ENCODE measurements around the gene BEST1.

Gene BEST1

DNA sequence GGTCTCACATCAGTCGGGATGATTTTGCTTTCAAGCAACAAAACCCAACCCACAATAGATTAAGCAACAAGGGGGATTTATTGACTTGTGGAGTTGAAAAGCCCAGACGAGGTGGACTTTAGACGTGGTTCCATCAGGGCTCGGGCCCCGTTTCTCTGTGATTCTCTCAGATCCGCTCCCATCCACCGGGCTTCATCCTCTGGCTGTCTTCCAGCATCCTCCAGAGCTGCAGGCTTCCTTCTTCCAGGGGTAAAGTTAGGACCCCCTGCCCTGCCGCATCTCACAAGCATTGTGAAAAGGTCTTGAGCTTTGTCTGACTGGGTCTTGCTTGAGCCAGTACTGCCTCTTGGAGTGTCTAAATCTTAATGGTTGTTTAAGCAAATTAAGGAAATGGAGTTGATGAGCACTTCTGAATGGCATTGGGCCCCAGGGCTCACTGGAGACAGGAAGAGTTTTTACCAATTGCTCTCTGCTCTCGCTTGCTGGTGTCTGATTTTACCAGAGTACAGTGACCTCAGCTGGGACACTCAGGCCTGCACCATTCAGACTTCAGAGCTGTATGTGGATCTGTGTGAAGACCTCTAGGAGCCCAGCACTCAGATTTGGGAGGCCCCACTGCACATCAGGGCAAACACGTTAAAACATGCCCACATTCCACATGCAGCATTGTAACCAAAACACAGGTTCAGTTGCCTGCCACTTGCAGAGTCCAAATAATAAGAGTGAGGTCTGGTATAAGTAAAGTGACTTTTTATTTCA lies 30.8 kb downstream of the BEST1 start:
- no peak overlapping the region for H3K27ac ChIP-seq
- TF ChIP-seq, protein P1, sequence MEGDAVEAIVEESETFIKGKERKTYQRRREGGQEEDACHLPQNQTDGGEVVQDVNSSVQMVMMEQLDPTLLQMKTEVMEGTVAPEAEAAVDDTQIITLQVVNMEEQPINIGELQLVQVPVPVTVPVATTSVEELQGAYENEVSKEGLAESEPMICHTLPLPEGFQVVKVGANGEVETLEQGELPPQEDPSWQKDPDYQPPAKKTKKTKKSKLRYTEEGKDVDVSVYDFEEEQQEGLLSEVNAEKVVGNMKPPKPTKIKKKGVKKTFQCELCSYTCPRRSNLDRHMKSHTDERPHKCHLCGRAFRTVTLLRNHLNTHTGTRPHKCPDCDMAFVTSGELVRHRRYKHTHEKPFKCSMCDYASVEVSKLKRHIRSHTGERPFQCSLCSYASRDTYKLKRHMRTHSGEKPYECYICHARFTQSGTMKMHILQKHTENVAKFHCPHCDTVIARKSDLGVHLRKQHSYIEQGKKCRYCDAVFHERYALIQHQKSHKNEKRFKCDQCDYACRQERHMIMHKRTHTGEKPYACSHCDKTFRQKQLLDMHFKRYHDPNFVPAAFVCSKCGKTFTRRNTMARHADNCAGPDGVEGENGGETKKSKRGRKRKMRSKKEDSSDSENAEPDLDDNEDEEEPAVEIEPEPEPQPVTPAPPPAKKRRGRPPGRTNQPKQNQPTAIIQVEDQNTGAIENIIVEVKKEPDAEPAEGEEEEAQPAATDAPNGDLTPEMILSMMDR (conservative IDR thresholded peaks at IDR 0.05) = no peak

DNA sequence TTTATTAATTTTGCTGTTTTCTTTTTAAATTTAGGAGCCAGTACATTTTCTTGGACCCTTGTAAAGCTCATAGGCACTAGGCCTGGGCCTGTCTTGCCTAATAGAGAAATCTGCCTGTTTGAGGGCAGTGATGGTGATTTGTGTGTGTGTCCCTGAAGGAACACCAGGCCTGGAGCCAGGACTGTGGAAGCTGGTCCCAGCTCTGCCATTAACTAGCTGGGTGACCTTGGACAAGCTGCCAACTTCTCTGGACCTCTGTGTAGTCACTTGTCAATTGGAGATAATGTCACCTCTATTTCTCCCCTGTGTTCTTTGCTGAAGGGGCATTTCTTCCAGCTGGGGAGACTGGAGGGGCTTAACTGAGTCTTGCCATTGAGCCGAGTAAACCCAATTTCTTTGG lies 33.3 kb downstream of the BEST1 start:
- TF ChIP-seq, protein P1 (conservative IDR thresholded peaks at IDR 0.05) = no peak
- H3K27ac ChIP-seq = no peak overlapping the region

DNA sequence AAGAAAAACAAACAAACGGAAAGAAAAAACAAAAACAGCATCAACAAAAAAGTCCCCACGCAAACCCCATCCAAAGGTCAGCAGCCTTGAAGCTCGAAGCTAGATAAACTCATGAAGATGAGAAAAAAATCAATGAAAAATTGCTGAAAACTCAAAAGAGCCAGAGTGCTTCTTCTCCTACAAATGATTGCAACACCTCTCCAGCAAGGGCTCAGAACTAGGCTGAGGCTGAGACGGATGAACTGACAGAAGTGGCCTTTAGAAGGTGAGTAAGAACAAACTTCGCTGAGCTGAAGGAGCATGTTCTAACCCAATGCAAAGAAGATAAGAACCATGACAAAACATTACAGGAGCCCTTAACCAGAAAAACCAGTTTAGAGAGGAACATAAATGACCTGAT lies 35.7 kb downstream of the BEST1 start:
- H3K27ac ChIP-seq = no peak overlapping the region
- TF ChIP-seq, protein P1 (conservative IDR thresholded peaks at IDR 0.05) = no peak

DNA sequence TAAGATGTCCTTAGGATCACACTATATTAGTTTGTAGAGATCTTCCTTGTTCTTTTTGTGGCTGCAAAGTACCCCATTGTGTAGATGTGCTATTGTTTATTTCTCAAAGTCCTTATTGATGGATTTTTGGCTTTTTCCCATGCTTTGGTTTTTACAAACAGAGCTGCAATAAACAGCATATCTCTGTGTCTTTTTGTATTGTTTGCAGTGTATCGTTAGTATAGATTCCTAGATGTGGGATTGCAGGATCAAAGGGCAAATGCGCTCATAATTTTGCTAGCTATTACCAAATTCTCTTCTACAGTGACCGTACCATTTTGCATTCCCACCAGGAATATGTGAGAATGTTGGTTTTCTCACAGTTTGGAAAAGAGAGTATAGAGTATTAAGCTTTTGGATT lies 44.8 kb downstream of the BEST1 start:
- H3K27ac ChIP-seq = no peak overlapping the region
- TF ChIP-seq, protein P1 (conservative IDR thresholded peaks at IDR 0.05) = no peak

DNA sequence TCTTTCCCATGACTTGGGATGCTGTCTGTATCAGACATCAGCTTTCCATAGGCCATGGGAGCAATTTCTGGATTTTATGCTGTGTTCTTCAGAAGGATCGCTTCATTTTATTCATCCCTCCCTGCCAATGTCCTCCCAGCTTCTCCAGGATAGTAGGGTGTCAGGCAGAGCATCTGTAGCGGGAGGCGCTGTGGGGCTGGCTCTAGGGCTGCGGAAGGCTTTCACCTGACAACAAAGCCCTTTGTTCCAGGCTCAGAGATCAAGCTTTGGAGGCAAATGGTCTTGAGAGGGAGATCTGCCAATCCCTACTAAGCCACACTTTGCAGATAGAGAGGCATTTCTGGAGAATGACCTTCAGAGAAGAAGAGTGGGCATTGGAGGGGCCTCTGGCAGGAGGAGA lies 46.8 kb downstream of the BEST1 start:
- TF ChIP-seq, protein P1 (conservative IDR thresholded peaks at IDR 0.05) = no peak
- H3K27ac ChIP-seq = no peak overlapping the region

DNA sequence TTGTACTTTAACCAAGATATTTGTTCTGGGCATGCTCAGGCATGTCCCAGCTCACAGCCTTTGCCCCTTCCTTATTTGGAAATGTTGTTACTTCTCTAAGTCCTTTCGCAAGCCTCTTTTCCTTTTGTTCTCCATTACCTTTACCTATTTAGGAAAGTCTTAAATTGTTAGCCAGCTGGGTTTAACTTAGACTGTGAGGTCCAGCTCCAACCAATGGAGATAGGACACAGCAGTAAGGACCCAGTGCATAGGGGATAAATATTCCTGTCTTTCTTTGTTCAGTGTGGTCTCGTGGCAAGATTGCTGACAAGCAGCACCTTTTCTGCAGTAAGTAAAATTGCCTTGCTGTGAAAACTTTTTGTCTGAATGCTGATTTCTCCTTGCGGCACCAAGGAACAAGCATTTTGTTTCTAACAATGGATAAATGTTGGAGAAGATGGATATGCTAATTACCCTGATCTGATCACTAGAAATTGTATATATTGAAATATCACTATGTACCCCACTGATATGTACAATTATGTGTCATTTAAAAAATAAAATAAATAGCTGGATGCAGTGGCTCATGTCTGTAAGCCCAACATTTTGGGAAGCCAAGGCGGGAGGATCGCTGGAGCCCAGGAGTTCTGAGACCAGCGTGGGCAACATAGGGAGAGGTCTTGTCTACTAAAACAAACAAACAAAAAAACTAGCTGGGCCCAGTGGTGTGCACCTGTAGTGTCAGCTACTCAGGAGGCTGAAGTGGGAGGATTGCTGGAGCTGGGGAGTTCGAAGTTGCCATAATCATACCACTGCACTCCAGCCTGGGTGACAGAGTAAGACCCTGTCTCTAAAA lies 49.2 kb downstream of the BEST1 start:
- TF ChIP-seq, protein P1 (conservative IDR thresholded peaks at IDR 0.05) = no peak
- no peak overlapping the region for H3K27ac ChIP-seq

Measured in VCaP (cell line).